HCT116 (cell line): ENCODE results near the gene CD19. TPM values are rescaled to one million over a fixed set of nuclear protein-coding genes. Genes with fewer than 3 reads are reported as not detected.

Source experiments
- ATAC-seq: fragments of 200-7000 bp; cut with Tn5 transposase; 2 replicates; pipeline ENCODE4 v1.9.1; 2020; ENCODE audit warnings: mild to moderate bottlenecking, moderate library complexity
- BruUV-seq: library from RNA; stranded (reverse); fragments of 400-500 nt; replicated peaks from 2 replicates; lab custom pipeline; 2021; lab: Mats Ljungman, UMichigan
- CTCF ChIA-PET: fragments of 300-600 bp; sonication (Branson Sonifier 250); formaldehyde crosslinking; loops from one replicate; lab custom pipeline; 2021; ENCODE audit warnings: antibody characterized with exemption; lab: Charles Lee
- POLR2A ChIA-PET: fragments of 300-600, 350-600 bp; sonication (Branson Sonifier 250); formaldehyde crosslinking; loops from one replicate; lab custom pipeline; 2021; ENCODE audit warnings: antibody characterized with exemption; lab: Charles Lee
- RAD21 ChIA-PET, 2 experiments: fragments of 300-600 bp; sonication (Branson Sonifier 250); formaldehyde crosslinking; loops; one replicate each; lab custom pipeline; 2023; ENCODE audit warnings: low total read pairs in 2 of 2; ENCODE audit not compliant: uncharacterized antibody in 2 of 2, unreplicated experiment in 2 of 2, low non-redundant PET in 1 of 2; lab: Charles Lee
- DNase-seq: peaks from one replicate; pipeline ENCODE4 v3.0.0-alpha.2; 2010; ENCODE audit warnings: low read depth, low spot score
- H2AFZ ChIP-seq: fragments of 200-600 bp; shearing (Covaris generic), sonication (generic); 2 replicates; pipeline ENCODE4 v1.6.1; 2017; ENCODE audit warnings: low read depth, mixed run types, mixed read lengths, antibody characterized with exemption, low read length; ENCODE audit not compliant: poor library complexity, severe bottlenecking
- H3K27ac ChIP-seq: 2 replicates; pipeline ENCODE4 v1.5.1; 2012; ENCODE audit warnings: low read depth, low read length
- H3K27me3 ChIP-seq: fragments of 200-600 bp; sonication (generic); 2 replicates; pipeline ENCODE4 v1.6.1; 2016; ENCODE audit warnings: mixed run types, low read length, mixed read lengths; ENCODE audit not compliant: insufficient read depth
- H3K36me3 ChIP-seq, 2 experiments: fragments of 200-500 bp in 1 of 2; fragments of 200-600 bp in 1 of 2; sonication (Bioruptor generic) in 1 of 2; sonication (generic) in 1 of 2; 2 replicates each; pipeline versions ENCODE4 v1.5.1 to v1.6.1; 2014 to 2016; ENCODE audit warnings: low read length in 2 of 2, inconsistent platforms in 1 of 2, mixed read lengths in 1 of 2, mixed run types in 1 of 2; ENCODE audit not compliant: insufficient read depth in 2 of 2, control insufficient read depth in 1 of 2
- H3K4me1 ChIP-seq, 2 experiments: fragments of 200-600 bp in 1 of 2; sonication (generic) in 1 of 2; 2 replicates each; pipeline versions ENCODE4 v1.5.1 to v1.6.1; 2012 to 2017; ENCODE audit warnings: low read length in 2 of 2, inconsistent platforms in 1 of 2, mild to moderate bottlenecking in 1 of 2, mixed read lengths in 1 of 2, mixed run types in 1 of 2, moderate library complexity in 1 of 2; ENCODE audit not compliant: insufficient read depth in 2 of 2, control insufficient read depth in 1 of 2
- H3K4me2 ChIP-seq: fragments of 200-600 bp; sonication (generic); 2 replicates; pipeline ENCODE4 v1.6.1; 2017; ENCODE audit warnings: mixed run types, low read length, mixed read lengths
- H3K4me3 ChIP-seq, 2 experiments: fragments of 200-600 bp in 1 of 2; sonication (generic) in 1 of 2; replicated peaks in 1 of 2; 2 replicates each; pipeline ENCODE4 v1.5.1; 2011 to 2016; ENCODE audit warnings: low read length in 2 of 2, control low read depth in 1 of 2, low read depth in 1 of 2, mild to moderate bottlenecking in 1 of 2, mixed read lengths in 1 of 2, mixed run types in 1 of 2
- H3K79me2 ChIP-seq: fragments of 200-600 bp; sonication (generic); 2 replicates; pipeline ENCODE4 v1.6.1; 2017; ENCODE audit warnings: mild to moderate bottlenecking, mixed run types, low read length, moderate library complexity, mixed read lengths; ENCODE audit not compliant: insufficient read depth
- H3K9ac ChIP-seq: fragments of 200-600 bp; sonication (generic); 2 replicates; pipeline ENCODE4 v1.6.1; 2016; ENCODE audit warnings: low read length, mixed read lengths
- H3K9me2 ChIP-seq: fragments of 200-600 bp; sonication (generic), shearing (Covaris generic); 2 replicates; pipeline ENCODE4 v1.6.1; 2017; ENCODE audit warnings: mixed run types, mild to moderate bottlenecking, moderate library complexity; ENCODE audit not compliant: insufficient read depth
- H3K9me3 ChIP-seq, 2 experiments: fragments of 200-500 bp in 1 of 2; fragments of 200-600 bp in 1 of 2; sonication (Bioruptor generic) in 1 of 2; sonication (generic) in 1 of 2; 2 replicates each; pipeline ENCODE4 v1.6.1; 2014 to 2017; ENCODE audit warnings: low read length in 2 of 2, mixed read lengths in 2 of 2, inconsistent platforms in 1 of 2, low read depth in 1 of 2, mild to moderate bottlenecking in 1 of 2, mixed run types in 1 of 2, moderate library complexity in 1 of 2; ENCODE audit not compliant: control insufficient read depth in 1 of 2, insufficient read depth in 1 of 2
- H4K20me1 ChIP-seq: fragments of 200-600 bp; sonication (generic), shearing (Covaris generic); 2 replicates; pipeline ENCODE4 v1.6.1; 2017; ENCODE audit warnings: mixed run types, mild to moderate bottlenecking, moderate library complexity; ENCODE audit not compliant: insufficient read depth
- CBX3 ChIP-seq: IDR thresholded peaks from 2 replicates; pipeline ENCODE4 v1.6.1; 2012; ENCODE audit warnings: low read depth
- CEBPB ChIP-seq: IDR thresholded peaks from 2 replicates; pipeline ENCODE4 v1.6.1; 2012; ENCODE audit warnings: low read depth
- ELF1 ChIP-seq: IDR thresholded peaks from 2 replicates; pipeline ENCODE4 v1.6.1; 2012; ENCODE audit warnings: low read depth, borderline replicate concordance
- EZH2 ChIP-seq: fragments of 200-600 bp; sonication (generic); IDR thresholded peaks from 2 replicates; pipeline ENCODE4 v1.6.1; 2017; ENCODE audit warnings: antibody characterized with exemption, mixed run types
- EZH2phosphoT487 ChIP-seq: fragments of 200-600 bp; IDR thresholded peaks from 2 replicates; pipeline ENCODE4 v1.6.1; 2018; ENCODE audit warnings: antibody characterized with exemption, borderline replicate concordance
- FOSL1 ChIP-seq: IDR thresholded peaks from 2 replicates; pipeline ENCODE4 v1.6.1; 2012; ENCODE audit warnings: low read depth
- JUND ChIP-seq: IDR thresholded peaks from 2 replicates; pipeline ENCODE4 v1.6.1; 2012
- RAD21 ChIP-seq: IDR thresholded peaks from 2 replicates; pipeline ENCODE4 v1.6.1; 2012; ENCODE audit warnings: low read depth, mild to moderate bottlenecking
- SP1 ChIP-seq: IDR thresholded peaks from 2 replicates; pipeline ENCODE4 v1.6.1; 2012; ENCODE audit warnings: low read depth
- SRF ChIP-seq: IDR thresholded peaks from 2 replicates; pipeline ENCODE4 v1.6.1; 2012; ENCODE audit warnings: low read depth
- TCF7L2 ChIP-seq: IDR thresholded peaks from 2 replicates; pipeline ENCODE4 v1.7.0; 2011; ENCODE audit warnings: borderline replicate concordance, inconsistent platforms; ENCODE audit not compliant: insufficient read depth, insufficient read length; ENCODE audit errors: extremely low read depth
- YY1 ChIP-seq: IDR thresholded peaks from 2 replicates; pipeline ENCODE4 v1.6.1; 2011; ENCODE audit warnings: low read length, low read depth, moderate library complexity, mild to moderate bottlenecking; ENCODE audit not compliant: insufficient replicate concordance; ENCODE audit errors: extremely low read depth
- intact Hi-C: fragments of 100-400 bp; cut with micrococcal nuclease; formaldehyde crosslinking; loops from 2 replicates; pipeline ENCODE4 v1.10.0; 2022
- total RNA-seq: library from RNA; stranded (reverse); gene quantifications from one replicate; pipeline ENCODE4 v1.2.1, GENCODE V29; 2021; ENCODE audit not compliant: unreplicated experiment
- TF ChIP-seq, protein P1 (sequence below), 3 experiments: fragments of 200-600 bp in 1 of 3; sonication (generic) in 1 of 3; IDR thresholded peaks in 2 of 3; conservative IDR thresholded peaks in 1 of 3; 2 replicates each; pipeline ENCODE4 v1.5.1; 2012 to 2017; ENCODE audit warnings: low read depth in 2 of 3, low read length in 2 of 3, antibody characterized with exemption in 1 of 3, borderline replicate concordance in 1 of 3, control low read depth in 1 of 3, mild to moderate bottlenecking in 1 of 3, mixed read lengths in 1 of 3, mixed run types in 1 of 3, moderate library complexity in 1 of 3; ENCODE audit not compliant: insufficient read depth in 1 of 3
- TF ChIP-seq, protein P2 (sequence below): IDR thresholded peaks from 2 replicates; pipeline ENCODE4 v1.6.1; 2012
- TF ChIP-seq, protein P3 (sequence below): IDR thresholded peaks from 2 replicates; pipeline ENCODE4 v1.6.1; 2012; ENCODE audit warnings: low read depth

The CD19 gene
- total RNA-seq, 1 experiment from 2014 or later = 0.27 TPM

DNA sequence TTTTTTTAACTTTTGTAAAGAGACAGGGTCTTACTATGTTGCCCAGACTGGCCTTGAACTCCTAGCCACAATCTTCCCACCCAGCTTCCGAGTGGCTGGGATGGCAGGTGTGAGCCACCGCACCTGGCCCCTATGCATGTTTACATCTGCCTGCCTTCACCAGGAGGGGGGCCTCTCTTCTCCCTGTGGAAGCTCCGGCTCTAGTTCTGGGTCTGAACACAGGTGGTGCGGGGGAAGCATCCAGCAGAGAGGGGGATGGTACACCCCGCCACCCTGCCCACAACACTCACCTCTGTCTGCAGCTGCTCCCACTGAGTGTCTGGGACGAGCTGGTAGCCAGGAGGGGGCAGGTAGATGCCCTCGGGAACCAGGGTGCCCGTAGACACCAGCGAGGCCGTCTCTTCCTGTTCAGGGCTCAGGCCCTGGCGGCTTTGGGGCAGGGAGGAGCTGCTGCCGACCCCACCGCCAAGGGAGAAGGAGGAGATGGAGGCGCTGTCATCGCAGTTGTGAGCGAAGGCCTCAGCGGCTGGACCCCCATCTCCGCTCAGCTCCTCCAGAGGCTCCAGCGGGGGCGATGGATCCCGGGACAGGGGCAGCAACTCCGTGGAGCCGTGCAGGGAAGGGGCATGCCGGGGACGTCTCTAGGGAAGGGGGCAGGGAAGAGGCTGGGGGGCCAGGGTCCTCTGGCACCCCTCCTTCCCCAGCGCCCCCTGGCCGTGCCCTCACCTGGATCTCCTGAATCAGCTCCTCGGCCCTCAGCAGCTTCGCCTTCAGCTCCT is 17.6 kb upstream of the CD19 start:
- Histone ChIP-seq H2AFZ (no peak overlapping the region), H3K9me3 (no peaks in the 10 kb centered on the region), H4K20me1 (no peaks in the 10 kb centered on the region), H3K27me3 (no peaks in the 10 kb centered on the region), H3K27ac (no peak overlapping the region), H3K9me2 (no peaks in the 10 kb centered on the region), H3K9ac (no peak overlapping the region), H3K4me3 (no peak overlapping the region), H3K4me1 (peaks cover 20 to 35% of the 10 kb centered on the region in 2 experiments), H3K4me2 (no peak overlapping the region), H3K79me2 (no peaks in the 10 kb centered on the region), H3K36me3 (peaks cover 2 to 4% of the 10 kb centered on the region in 2 experiments; a peak in 1 of 4 replicates)
- DNase-seq = no peak
- no peak for ATAC-seq
- TF ChIP-seq SRF = no peak
- no peak for TF ChIP-seq ELF1
- no peak for TF ChIP-seq JUND
- no peak for TF ChIP-seq SP1
- TF ChIP-seq EZH2phosphoT487 = no peak
- TF ChIP-seq YY1 = no peak
- TF ChIP-seq, protein P1, sequence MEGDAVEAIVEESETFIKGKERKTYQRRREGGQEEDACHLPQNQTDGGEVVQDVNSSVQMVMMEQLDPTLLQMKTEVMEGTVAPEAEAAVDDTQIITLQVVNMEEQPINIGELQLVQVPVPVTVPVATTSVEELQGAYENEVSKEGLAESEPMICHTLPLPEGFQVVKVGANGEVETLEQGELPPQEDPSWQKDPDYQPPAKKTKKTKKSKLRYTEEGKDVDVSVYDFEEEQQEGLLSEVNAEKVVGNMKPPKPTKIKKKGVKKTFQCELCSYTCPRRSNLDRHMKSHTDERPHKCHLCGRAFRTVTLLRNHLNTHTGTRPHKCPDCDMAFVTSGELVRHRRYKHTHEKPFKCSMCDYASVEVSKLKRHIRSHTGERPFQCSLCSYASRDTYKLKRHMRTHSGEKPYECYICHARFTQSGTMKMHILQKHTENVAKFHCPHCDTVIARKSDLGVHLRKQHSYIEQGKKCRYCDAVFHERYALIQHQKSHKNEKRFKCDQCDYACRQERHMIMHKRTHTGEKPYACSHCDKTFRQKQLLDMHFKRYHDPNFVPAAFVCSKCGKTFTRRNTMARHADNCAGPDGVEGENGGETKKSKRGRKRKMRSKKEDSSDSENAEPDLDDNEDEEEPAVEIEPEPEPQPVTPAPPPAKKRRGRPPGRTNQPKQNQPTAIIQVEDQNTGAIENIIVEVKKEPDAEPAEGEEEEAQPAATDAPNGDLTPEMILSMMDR (IDR thresholded peaks at IDR 0.05 in 2 of 3, conservative IDR thresholded peaks at IDR 0.05 in 1 of 3; ENCODE audit: borderline replicate concordance in 1 of 3, insufficient read depth in 1 of 3, low read depth in 2 of 3, low read length in 2 of 3) = no peak
- no peak for TF ChIP-seq TCF7L2
- no peak for TF ChIP-seq RAD21
- no peak for TF ChIP-seq CBX3
- no peak for TF ChIP-seq CEBPB
- TF ChIP-seq, protein P2, sequence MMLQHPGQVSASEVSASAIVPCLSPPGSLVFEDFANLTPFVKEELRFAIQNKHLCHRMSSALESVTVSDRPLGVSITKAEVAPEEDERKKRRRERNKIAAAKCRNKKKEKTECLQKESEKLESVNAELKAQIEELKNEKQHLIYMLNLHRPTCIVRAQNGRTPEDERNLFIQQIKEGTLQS = no peak
- TF ChIP-seq EZH2 = no peak
- TF ChIP-seq, protein P3, sequence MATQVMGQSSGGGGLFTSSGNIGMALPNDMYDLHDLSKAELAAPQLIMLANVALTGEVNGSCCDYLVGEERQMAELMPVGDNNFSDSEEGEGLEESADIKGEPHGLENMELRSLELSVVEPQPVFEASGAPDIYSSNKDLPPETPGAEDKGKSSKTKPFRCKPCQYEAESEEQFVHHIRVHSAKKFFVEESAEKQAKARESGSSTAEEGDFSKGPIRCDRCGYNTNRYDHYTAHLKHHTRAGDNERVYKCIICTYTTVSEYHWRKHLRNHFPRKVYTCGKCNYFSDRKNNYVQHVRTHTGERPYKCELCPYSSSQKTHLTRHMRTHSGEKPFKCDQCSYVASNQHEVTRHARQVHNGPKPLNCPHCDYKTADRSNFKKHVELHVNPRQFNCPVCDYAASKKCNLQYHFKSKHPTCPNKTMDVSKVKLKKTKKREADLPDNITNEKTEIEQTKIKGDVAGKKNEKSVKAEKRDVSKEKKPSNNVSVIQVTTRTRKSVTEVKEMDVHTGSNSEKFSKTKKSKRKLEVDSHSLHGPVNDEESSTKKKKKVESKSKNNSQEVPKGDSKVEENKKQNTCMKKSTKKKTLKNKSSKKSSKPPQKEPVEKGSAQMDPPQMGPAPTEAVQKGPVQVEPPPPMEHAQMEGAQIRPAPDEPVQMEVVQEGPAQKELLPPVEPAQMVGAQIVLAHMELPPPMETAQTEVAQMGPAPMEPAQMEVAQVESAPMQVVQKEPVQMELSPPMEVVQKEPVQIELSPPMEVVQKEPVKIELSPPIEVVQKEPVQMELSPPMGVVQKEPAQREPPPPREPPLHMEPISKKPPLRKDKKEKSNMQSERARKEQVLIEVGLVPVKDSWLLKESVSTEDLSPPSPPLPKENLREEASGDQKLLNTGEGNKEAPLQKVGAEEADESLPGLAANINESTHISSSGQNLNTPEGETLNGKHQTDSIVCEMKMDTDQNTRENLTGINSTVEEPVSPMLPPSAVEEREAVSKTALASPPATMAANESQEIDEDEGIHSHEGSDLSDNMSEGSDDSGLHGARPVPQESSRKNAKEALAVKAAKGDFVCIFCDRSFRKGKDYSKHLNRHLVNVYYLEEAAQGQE = no peak
- TF ChIP-seq FOSL1 = no peak
- BruUV-seq = no TSS peak
- ChIA-PET POLR2A (no interaction called here), RAD21 (no interaction called here), CTCF (interaction anchor here (0.7 kb wide), 1 partner anchor 895 kb away, joined by 4 read pairs; no protein-coding TSS in a partner anchor)
- intact Hi-C loops = loop anchor here (5.0 kb wide), 1 partner anchor 37 kb away; the partner anchor contains the start of gene ATP2A1
